COLO829 (cell line): ENCODE measurements around the gene EPO.
"Not testable (repeated sequence)": the region's sequence is repeated elsewhere in the genome, so short reads cannot be mapped to it uniquely, and the experiment has no call there.

Source experiments
- DNase-seq: peaks from one replicate; pipeline ENCODE4 v3.0.0; 2012; ENCODE audit warnings: low spot score

EPO gene

DNA sequence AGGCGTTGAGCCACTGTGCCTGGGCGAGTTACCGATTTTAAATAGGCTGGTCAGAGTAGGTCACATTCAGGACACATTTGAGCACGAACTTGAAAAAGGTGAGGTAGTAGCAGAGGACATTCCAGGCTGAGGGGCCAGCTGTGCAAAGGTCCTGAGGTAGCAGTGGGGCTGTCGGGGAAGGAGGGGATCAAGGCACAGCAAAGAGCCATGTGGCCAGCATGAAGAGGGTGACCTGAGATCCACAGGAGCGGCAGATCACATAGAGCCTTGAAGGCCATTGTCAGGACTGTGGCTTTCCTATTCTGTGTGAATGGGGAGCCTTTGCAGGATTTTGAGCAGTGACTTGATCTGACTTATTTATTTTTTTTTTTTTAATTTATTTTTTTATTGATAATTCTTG is 19.7 kb downstream of the EPO start:
- DNase-seq = no peak

DNA sequence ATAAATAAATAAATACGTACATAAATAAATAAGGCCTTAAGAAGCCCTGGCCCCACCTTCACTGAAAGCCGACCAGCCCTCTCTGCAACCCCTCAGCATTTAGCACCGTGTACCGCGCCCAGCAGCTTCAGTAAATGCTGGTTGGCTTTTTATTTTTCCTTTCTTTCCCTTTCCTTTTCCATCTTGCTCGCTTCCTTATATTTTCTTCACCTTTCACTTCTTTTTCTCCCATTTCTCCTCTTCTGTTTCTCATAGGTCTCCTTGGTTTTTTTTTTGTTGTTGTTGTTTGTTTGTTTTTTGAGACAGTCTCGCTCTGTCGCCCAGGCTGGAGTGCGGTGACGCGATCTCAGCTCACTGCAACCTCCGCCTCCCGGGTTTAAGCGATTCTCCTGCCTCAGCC is 24.3 kb downstream of the EPO start:
- no peak for DNase-seq

DNA sequence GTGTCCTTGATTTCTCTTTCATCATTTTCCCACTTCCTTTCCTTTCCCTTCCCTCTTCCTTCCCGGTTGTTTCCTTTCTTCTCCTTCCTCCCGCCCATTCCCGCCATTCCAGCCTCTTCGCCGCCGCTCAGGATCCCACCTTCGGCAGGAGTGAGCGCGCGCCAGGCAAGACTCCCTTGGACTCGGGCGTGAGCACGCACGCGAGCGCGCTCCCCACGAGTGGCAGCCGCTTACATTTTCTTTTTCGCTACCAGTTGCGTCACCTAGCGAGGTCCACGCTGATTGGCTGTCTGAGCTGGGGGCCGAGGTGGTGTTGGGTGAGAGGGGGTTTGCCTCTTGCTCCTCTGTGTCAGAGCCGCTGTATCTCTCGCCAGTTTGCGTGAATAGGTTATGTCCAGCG is 24.9 kb downstream of the EPO start:
- no peak for DNase-seq

DNA sequence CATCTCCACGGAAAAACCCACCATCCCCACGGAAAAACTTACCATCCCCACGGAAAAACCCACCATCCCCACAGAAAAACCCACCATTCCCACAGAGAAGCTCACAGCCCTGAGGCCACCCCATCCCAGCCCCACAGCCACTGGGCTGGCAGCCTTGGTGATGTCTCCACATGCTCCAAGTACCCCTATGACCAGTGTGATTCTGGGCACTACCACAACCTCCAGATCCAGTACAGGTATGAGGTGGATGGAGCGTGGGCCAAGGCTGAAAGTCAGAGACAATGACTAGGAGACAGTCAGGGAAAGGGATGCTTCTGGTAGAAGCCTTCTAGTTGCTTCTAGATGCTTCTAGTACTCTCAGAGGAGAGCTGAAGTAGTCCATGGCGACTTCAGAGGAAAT is 32.7 kb downstream of the EPO start:
- DNase-seq = no peak

DNA sequence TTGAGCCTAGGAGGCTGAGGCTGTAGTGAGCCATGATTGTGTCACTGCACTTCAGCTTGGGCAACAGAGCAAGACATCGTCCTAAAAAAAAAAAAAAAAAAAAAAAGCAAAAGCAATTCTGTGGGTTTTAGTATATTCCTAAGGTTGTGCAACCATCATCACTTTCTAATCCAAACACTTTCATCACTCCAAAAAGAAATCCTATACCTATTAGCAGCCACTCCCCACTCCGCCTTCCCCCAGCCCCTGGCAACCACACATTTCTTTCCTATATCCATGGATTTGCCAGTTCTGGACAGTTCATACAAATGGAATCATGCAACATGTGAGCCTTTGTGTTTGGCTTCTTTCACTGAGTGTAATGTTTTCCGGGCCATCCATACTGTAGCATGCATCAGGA is 33.5 kb downstream of the EPO start:
- no peak for DNase-seq

DNA sequence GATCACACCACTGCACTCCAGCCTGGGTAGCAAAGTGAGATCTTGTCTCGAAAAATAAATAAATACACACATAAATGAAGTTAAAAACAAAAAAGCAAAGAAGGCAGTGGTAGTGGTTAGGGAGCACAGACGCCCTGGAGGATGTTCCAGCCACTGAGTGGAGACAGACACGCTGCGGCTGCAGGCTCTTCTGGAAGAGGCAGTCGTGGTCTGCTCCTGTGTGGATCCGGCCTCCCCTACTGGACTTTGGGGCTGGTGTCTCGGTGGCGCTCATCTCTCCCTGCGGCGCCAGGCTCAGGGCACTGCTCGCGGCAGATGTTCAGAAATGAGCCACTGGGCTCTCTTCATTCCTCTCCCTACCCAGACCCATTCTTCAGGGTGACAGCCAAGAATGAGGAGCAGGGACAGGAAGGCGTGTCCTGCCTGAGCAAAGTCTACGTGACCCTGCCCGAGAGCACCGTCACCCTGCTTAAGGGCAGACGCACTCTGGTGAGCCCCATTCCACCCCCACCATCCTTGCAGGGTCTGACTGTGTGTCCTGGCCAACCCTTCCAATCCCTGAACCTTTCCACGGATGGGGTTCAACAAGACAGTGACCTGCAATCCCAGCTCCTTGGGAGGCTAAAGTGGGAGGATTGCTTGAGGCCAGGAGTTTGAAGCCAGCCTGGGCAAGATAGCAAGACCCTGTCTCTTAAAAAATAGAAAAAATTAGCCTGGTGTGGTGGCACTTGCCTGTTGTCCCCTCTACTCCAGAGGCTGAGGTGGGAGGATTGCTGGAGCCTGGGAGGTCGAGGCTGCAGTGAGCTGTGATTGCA is 39.3 kb downstream of the EPO start:
- no peak for DNase-seq

DNA sequence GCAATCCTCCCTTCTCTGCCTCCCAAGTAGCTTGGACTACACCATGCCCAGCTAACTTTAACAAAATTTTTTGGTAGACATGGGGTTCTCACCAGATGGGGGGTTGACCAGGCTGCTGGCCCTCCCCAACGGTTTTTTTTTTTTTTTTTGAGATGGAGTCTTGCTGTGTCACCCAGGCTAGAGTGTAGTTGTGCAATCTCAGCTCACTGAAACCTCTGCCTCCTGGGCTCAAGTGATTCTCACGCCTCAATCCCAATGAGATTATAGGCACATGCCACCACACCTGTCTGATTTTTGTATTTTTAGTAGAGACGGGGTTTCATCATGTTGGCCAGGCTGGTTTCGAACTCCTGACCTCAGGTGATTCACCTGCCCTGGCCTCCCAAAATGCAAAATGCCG is 42.6 kb downstream of the EPO start:
- not testable (repeated sequence) for DNase-seq

DNA sequence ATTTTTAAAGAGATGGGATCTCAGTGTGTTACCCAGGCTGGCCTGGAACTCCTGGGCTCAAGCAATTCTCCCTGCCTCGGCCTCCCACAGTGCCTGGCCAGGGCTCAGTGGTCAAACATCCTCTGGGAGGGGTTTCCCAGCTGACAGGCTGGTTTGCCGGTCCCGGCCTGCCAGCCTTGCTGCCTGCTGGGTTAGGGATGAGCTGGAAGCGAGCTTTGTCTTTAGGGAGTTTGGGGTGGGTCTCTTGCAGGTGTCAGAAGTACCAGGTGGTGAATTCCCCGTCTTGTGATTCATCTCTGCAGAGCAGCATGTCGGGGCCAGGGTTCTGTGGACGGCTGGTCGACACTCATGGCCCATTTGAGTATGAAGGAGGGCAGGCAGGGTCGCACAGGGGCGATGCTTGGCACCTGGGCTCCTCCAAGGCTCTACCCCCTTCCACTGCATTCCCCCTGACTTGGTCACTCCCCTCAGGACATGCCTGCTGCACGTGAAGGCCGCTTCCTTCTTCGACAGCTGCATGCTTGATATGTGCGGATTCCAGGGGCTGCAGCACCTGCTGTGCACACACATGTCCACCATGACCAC is 43.4 kb downstream of the EPO start:
- DNase-seq = no peak

DNA sequence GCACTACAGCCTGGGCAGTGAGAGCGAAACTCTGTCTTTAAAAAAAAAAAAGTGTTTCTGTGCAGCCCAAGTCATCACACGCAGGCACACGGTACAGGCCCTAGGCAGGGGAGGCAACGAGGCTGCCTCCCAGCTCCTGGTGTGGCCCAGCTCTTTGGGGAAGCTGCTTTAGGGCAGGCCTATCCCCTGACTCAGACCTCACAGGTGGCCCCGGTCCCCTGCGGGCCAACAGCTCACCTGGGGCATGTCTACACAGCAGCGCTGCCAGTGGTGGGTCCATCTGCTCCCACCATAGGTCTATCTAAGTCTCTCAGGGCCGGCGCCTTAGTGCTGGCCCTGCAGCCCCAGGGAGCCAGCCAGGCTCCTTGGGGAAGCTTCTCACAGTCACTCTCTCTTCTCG is 44.6 kb downstream of the EPO start:
- DNase-seq = no peak

DNA sequence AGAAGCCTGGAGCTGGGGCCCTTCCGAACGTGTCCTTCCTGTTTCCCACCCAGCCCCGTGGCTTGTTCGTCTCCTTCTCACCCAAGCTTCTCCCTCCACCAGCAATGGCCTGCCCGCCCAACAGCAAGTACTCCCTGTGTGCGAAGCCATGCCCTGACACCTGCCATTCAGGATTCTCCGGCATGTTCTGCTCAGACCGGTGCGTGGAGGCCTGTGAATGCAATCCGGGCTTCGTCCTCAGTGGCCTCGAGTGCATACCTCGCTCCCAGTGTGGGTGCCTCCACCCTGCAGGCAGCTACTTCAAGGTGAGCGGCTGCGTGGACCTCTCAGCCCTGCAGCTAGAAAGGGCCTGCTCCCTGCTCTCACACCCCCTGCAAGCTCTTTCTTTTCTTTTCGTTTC is 45.0 kb downstream of the EPO start:
- DNase-seq = no peak

DNA sequence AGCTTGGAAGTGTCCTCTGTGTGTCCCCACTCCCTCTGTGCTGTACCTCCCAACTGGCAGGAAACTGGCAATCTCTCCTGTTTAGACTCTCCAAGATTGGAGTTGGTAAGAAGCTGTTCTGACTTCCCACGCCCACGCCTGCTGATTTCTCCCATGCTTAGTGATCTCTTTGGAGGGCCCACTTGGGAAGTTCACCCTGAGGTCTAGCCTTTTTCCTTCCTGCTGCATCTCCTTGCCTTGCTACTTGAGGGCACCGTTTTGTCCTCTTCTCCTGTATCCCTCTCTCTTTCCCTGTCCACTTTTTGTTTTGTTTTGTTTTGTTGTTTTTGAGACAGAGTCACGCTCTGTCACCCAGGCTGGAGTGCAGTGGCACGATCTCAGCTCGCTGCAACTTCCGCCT is 48.5 kb downstream of the EPO start:
- DNase-seq = no peak
